Pons (tissue), 1 donor: ENCODE results near the gene LRP6.

Experiments
- DNase-seq: peaks from one replicate; pipeline ENCODE4 v3.0.0-alpha.2; 2016; ENCODE audit warnings: low spot score

The LRP6 gene

GRCh38 chr12:12214635-12215131, 52.2 kb downstream of the LRP6 start:
- DNase-seq: no peak

DNA sequence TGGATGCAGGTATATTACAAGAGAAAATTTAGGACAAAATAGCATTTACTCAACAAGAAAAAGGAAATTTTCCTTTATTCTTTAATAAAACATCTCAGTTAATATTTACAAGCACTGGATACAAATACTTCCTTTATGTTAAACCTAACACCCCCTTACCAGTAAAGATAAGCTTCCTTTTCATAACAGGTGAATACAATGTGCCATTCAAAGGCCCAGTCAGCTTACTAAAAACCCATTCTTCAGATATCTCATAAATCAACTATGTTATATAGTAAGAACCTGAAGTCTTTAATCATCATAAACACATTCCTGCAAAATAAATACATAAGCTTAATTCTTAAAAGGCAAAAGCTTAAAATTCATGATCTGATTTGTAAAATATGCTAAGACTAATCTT, 52.6 kb downstream of the LRP6 start:
- DNase-seq: no peak

- DNase-seq: no peak
Measured at GRCh38 chr12:12212769-12213168, 54.1 kb downstream of the LRP6 start.

- DNase-seq: no peak
Measured at GRCh38 chr12:12210983-12211382, 55.9 kb downstream of the LRP6 start.

DNA sequence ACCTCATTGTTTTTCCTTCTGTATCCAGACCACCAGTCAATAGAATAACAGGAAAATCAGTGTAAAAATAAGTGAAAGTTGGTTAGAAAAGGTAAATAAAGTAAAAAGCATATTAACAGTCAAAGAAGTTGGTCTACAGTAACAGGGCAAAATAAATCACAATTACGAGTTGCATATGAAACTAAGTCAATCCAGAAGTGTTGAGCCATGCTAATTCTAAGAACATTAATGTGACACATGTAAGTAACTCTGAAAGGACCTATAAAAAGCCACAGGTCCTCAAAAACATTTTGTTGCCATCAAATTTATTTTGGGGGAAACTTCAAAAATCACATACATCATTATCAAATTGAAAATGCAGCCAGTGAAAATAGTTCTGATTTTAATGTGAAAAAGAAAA, 56.4 kb downstream of the LRP6 start:
- no peak for DNase-seq

DNA sequence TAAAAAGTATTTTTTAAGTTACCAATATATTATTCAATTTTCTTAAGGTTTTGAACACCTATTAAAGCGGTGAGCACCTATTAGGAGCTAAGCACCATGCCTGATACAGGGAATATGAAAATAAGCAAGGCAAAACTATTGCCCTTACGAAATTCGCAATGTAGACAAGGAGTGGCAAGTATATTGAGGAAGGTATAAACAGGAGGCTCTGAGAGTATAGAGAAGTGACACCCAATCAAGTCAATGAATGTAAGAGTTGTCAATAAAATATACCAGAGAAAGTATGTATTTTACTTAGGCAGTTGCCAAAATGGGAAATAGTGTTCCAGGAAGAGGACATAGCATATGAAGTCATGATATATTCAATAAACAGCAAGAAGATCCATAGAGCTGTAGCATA, 57.2 kb downstream of the LRP6 start:
- no peak for DNase-seq

GRCh38 chr12:12209043-12209442, 57.8 kb downstream of the LRP6 start:
- DNase-seq: no peak

GRCh38 chr12:12207746-12208145, 59.1 kb downstream of the LRP6 start:
- no peak for DNase-seq

DNA sequence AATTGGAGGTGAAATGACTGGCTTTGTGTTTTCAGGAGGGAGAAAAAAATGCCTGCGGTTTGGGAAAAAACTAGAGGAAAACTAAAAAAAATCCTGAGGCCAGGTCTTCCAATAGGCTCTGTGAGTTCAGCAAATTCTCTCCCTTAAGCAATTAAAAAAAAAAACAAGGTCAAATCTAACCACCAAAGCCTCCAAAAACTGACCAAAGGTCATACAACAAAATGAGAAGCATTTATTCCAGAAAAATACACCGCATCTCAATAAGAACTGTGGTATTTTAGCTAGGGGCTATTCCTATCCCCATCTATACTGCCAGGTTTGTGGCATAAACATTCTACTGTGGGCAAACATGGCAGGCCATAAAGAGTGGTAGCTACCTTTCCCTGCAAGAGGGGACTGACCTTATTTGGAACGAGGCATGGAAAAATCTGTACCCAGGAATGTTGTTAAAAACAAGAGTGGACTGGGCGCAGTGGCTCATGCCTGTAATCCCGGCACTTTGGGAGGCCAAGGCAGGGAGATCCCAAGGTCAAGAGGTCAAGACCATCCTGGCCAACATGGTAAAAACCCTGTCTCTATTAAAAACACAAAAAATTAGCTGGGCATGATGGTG, 60.0 kb downstream of the LRP6 start:
- no peak for DNase-seq

- no peak for DNase-seq
Measured at GRCh38 chr12:12202747-12203146, 64.1 kb downstream of the LRP6 start.

DNA sequence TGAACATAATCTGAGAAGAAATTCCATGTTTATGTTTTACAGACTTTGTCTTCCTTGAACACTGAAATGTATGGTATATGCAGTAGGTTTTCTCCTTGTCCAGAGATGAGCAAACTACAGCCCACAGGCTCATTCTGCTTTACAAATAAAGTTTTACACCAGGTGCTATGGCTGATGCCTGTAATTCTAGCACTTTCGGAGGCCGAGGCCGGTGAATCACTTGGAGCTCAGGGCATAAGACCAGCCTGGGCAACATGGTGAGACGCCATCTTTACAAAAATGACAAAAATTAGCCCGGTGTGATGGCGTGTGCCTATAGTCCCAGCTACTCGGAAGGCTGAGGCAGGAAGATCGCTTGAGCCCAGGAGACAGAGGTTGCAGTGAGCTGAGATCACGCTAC, 64.7 kb downstream of the LRP6 start:
- DNase-seq: no peak

- DNase-seq: no peak
Measured at GRCh38 chr12:12201274-12201758, 65.5 kb downstream of the LRP6 start.

DNA sequence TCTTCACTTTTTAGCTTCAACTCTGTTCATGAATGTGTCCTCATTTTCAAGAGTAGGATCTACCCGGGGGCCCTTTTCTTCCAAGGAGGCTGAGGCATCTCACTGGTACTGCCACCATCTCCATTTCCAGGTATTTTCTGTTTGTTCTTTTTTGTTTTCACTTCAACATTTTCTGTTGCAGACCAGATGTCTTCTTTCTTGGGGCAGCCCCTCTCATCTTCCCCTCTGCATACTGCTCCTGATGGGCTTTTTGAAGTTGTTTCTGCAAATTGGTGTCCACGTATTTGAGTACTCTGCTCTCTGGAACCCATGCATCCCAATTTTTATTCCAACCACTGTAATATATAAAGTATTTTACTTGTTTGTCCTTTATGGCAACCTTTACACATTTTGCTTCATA, 66.5 kb downstream of the LRP6 start:
- DNase-seq: no peak

DNA sequence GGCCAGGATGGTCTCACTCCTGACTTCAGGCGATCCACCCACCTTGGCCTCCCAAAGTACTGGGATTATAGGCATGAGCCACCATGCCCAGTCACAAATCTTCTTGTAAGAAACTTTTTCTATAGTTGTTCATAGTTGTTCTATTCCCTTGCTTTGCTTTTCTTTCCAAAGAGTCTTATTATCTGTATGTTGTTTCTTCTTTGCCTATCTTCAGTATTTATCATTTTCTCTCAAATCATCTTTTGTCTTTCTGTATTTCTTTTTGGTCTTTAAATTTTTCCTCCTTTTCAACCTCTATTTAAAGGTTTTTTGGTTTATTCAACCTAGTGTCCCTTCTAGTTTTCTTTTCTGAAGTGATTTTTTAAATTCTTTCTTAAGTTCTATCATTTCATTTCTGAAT, 68.7 kb downstream of the LRP6 start:
- DNase-seq: no peak

DNA sequence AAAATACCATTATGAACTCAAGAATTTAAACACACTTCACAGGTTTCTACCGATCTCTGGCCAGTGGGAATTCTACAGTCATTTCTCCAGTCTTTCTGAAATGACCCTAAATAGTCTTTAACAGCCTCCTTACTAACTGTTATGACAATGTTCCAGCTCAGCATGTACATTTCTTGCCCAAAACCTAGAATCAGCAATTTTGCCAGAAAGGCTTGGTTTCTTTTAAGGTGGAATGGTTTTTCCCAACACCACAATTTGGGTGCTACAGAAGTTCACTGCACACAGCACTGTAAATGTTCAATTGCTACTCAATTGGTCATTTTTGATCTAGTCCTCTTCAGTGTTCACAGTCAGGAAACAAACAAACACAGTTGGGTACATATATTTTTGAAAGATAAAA, 69.7 kb downstream of the LRP6 start:
- no peak for DNase-seq

DNA sequence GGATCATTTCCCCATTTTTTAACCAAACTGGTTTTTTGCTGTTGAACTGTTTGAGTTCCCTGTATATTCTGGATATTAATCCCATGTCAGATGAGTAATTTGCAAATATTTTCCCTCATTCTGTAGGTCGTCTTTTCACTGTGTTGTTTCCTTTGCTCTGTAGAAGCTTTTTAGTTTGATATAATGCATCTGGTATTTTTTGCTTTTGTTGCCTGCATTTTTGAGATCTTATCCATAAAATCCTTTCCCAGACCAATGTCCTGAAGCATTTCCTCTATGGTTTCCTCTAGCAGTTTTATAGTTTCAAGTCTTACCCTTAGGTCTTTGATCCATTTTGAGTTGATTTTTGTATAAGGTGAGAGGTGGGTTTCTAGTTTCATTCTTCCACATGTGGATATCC, 71.3 kb downstream of the LRP6 start:
- DNase-seq: no peak

DNA sequence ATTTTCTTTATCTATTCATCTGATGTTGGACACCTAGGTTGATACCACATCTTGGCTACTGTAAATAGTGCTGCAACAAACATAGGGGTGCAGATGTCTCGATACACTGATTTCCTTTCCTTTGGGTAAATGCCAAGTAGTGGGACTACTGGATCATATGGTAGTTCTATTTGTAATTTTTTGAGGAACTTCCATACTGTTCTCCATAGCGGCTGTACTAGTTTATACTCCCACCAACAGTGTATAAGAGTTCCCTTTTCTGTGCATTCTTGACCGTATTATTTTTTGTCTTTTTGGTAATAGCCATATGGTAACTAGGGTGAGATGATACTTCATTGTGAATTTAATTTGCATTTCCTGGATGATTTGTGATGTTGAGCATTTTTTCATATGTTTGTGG, 71.8 kb downstream of the LRP6 start:
- DNase-seq: no peak

DNA sequence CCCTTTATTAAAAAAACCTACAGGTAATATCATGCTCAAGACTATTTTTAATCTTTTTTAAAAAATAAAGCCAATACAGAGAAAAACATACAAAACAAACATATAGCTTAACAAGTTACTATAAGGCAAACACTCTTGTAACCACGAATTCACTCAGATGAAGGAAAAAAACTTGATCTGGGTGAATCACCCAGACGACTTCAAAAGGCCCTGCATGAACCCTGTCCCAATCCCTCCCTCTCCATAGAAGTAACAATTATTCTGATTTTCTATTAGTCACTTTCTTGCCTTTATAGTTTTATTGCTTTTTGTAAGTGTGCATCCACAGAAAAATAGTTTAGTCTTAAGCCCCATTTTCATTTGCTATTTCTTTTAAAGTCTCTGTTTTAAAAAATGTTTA, 72.6 kb downstream of the LRP6 start:
- no peak for DNase-seq

DNA sequence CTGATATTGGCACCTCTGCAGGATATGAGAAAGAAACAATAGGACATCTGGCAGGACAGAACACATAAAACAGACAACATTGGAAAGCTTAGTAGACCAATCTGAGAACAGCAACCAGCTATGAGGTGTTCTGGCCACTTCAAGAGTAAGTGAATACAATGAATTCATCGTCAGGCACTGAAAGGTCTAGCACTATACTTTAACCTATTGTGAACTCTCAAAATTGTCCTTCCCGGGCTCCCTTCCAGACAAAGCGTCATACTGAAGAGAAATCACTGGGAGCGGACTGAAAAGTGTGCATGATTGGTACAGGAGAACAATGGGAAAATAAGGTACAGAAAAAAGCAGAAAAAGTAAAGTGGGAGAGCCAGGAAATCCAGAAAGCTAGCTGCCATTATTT, 75.8 kb downstream of the LRP6 start:
- no peak for DNase-seq

DNA sequence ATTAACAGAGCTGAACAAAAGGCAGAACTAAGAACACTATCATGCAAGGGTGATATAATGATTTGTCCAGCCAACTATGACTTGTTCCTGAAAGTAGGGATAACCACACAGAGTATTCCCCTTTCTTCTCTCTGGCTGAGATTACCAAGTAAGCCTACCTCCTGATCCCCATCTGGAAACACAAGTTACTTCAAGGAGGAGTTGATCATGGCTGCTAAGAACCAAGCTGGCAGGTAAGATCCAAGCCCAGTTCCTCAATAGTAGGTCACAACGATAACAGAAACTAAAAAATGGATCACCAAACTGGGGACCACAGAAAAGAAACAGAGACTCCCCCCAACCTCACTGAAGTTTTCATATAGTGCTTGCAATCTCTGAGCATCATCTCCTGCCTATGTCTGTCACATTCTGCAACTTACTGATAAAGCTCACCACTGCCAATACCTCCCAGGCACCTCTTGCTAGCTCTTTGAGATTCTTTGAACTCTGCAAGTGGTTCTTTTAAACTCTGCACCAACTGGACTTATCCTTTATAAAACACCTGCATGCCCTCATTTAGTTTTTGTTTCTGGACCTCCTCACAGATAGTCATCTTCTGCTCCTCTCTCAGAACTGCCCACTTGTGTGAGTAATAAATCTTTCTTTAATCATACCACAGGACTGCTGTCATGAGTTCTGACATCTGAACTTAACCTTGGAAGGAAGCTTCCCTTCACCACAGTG, 76.6 kb downstream of the LRP6 start:
- no peak for DNase-seq

DNA sequence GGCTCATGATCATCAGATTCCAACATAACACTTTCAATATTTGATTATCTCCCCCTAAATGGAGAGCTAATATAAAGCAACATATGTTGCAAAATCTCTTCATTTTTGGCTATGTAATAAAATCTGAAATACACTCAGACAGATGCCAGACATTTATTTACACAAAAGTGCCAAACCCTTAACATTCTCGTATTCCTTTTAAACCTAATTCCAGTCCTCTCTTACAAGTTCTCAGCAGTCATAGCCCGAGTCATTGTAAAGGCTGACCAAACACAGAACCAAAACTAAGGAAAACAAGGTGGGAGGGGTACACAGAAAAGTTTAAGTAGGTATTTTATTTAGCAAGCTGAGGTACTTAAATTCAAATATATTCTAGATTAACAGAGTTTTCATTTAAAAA, 81.4 kb downstream of the LRP6 start:
- DNase-seq: no peak

- peak; percentile 54 for DNase-seq
Measured at GRCh38 chr12:12182703-12183365, 84.0 kb downstream of the LRP6 start.

GRCh38 chr12:12181511-12181910, 85.3 kb downstream of the LRP6 start:
- no peak for DNase-seq
